Lung (tissue), 12 donors: ENCODE data around the gene SPATA31C1. TPM values are rescaled to one million over a fixed set of nuclear protein-coding genes. Genes with fewer than 3 reads are reported as not detected.

Experiments
- ATAC-seq: fragments of 200-7000 bp; cut with Tn5 transposase; one replicate; pipeline ENCODE4 v1.9.1; 2020; ENCODE audit warnings: moderate number of reproducible peaks; ENCODE audit not compliant: insufficient read depth, low FRiP score
- DNase-seq, 3 donors: peaks; one replicate each; pipeline ENCODE4 v3.0.0-alpha.2; 2013 to 2017
- H3K27ac ChIP-seq, 2 donors: one replicate each; pipeline ENCODE4 v1.5.1; 2013; ENCODE audit warnings: mild to moderate bottlenecking in 2 of 2, moderate library complexity in 2 of 2, control low read depth in 1 of 2, inconsistent platforms in 1 of 2, low read depth in 1 of 2, low read length in 1 of 2
- H3K27me3 ChIP-seq, 3 donors: one replicate each; pipeline ENCODE4 v1.5.1; 2013; ENCODE audit warnings: low read length in 2 of 3; ENCODE audit not compliant: control insufficient read depth in 3 of 3, insufficient read depth in 3 of 3
- H3K36me3 ChIP-seq, 4 donors: one replicate each; pipeline ENCODE4 v1.5.1; 2013; ENCODE audit warnings: low read length in 4 of 4, mild to moderate bottlenecking in 1 of 4, moderate library complexity in 1 of 4; ENCODE audit not compliant: control insufficient read depth in 4 of 4, insufficient read depth in 4 of 4
- H3K4me1 ChIP-seq, 5 donors: one replicate each; pipeline ENCODE4 v1.5.1; 2013; ENCODE audit warnings: low read length in 5 of 5, mild to moderate bottlenecking in 2 of 5, moderate library complexity in 1 of 5; ENCODE audit not compliant: control insufficient read depth in 5 of 5, insufficient read depth in 5 of 5
- H3K4me3 ChIP-seq: one replicate; pipeline ENCODE4 v1.5.1; 2013; ENCODE audit warnings: mild to moderate bottlenecking, control low read depth, moderate library complexity
- H3K9ac ChIP-seq, 2 donors: one replicate each; pipeline ENCODE4 v1.5.1; 2013; ENCODE audit warnings: low read length in 2 of 2, control low read depth in 1 of 2; ENCODE audit not compliant: insufficient read depth in 1 of 2
- H3K9me3 ChIP-seq, 4 donors: one replicate each; pipeline ENCODE4 v1.5.1; 2013; ENCODE audit warnings: low read length in 3 of 4, mild to moderate bottlenecking in 1 of 4, moderate library complexity in 1 of 4; ENCODE audit not compliant: control insufficient read depth in 4 of 4, insufficient read depth in 3 of 4
- WGBS, 2 donors: extraction: QIAGEN DNeasy Blood & Tissue Kit; methylation state at CpG; one replicate each; pipeline ENCODE4 v1.1.7; 2013; 5-methylcytosine and 5-hydroxymethylcytosine counted together
- polyA plus RNA-seq, 2 donors: library from polyadenylated mRNA; stranded (reverse); fragments of 200-250 nt; gene quantifications; one replicate each; pipeline ENCODE4 v1.2.1, GENCODE V29; 2013
- total RNA-seq, 2 donors: library from RNA; depleted of rRNA in 1 of 2; stranded (reverse); fragments of >200 nt in 1 of 2; gene quantifications; one replicate each; pipeline ENCODE4 v1.2.1, GENCODE V29; 2014 to 2021
- TF ChIP-seq, protein P1 (sequence below): IDR thresholded peaks from 2 replicates; pipeline ENCODE4 v1.5.1; 2012; ENCODE audit warnings: mild to moderate bottlenecking; ENCODE audit errors: control extremely low read depth, extremely low read depth
- donor health status: control.
- donor health status: control.
- donor health status: Bipolar disorder and iron deficiency.
- donor health status: healthy.
- donor health status: DM: yes; HTN: yes; CAD: no.

Gene SPATA31C1
- total and polyA plus RNA-seq, 4 donors, result not detected

DNA sequence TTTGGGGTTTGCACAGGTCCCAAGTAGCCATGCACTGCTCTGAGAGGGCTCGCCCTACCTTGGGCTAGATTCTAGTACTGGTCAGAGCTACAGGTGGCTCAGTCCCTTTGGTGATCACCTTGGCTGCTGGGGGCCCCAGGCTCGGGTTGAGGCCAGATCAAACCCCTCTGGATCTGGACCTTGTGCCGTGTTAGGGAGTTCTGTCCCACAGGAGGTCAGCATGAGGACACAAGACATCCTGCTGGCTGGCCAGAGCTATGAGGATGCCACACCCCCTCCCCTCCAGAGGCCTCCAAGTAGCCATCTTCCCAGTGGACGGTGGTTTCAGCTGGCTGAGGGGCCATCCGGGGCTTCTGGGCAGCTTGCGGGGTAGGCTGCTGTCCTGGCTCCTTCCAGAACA is 46.0 kb downstream of the SPATA31C1 start:
- DNase-seq, result no peak
- Histone ChIP-seq H3K9me3 (peaks cover 0 to 3% (median 0%) of the 10 kb centered on the region in 4 donors), H3K4me3 (no peak overlapping the region), H3K4me1 (no peaks in the 10 kb centered on the region), H3K36me3 (peaks cover 0 to 12% (median 8%) of the 10 kb centered on the region in 4 donors), H3K27ac (no peak overlapping the region), H3K9ac (no peak overlapping the region), H3K27me3 (no peaks in the 10 kb centered on the region)
- WGBS, 2 donors, result 90 to 93% methylated on average over 6 of the region's 6 CpGs
- TF ChIP-seq, protein P1, sequence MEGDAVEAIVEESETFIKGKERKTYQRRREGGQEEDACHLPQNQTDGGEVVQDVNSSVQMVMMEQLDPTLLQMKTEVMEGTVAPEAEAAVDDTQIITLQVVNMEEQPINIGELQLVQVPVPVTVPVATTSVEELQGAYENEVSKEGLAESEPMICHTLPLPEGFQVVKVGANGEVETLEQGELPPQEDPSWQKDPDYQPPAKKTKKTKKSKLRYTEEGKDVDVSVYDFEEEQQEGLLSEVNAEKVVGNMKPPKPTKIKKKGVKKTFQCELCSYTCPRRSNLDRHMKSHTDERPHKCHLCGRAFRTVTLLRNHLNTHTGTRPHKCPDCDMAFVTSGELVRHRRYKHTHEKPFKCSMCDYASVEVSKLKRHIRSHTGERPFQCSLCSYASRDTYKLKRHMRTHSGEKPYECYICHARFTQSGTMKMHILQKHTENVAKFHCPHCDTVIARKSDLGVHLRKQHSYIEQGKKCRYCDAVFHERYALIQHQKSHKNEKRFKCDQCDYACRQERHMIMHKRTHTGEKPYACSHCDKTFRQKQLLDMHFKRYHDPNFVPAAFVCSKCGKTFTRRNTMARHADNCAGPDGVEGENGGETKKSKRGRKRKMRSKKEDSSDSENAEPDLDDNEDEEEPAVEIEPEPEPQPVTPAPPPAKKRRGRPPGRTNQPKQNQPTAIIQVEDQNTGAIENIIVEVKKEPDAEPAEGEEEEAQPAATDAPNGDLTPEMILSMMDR, result no peak
- ATAC-seq, result no peak

DNA sequence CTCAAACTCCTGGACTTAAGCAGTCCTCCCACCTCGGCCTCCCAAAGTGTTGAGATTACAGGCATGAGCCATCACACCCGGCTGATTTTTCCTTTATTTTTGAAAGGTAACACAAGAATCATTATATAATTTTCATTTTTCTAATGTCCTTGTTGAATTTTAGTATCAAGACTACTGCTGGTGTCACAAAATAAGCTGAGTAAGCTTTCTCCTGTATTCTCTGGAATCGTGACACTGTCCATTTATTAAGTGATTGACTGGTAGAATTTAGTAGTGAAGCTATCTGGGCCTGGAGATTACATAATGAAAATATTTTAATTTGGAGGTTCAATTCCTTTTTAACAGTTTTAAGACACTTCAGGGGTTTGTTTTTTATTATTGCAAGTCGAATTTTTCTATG is 47.1 kb downstream of the SPATA31C1 start:
- TF ChIP-seq, protein P1, result no peak
- DNase-seq, result no peak
- Histone ChIP-seq H3K27me3 (no peaks in the 10 kb centered on the region), H3K36me3 (peaks cover 0 to 18% (median 13%) of the 10 kb centered on the region in 4 donors), H3K9me3 (no peaks in the 10 kb centered on the region), H3K4me1 (no peaks in the 10 kb centered on the region), H3K9ac (no peak overlapping the region), H3K27ac (no peak overlapping the region), H3K4me3 (no peak overlapping the region)
- WGBS, 2 donors, result 67 to 78% methylated on average over 4 of the region's 4 CpGs
- no peak for ATAC-seq

DNA sequence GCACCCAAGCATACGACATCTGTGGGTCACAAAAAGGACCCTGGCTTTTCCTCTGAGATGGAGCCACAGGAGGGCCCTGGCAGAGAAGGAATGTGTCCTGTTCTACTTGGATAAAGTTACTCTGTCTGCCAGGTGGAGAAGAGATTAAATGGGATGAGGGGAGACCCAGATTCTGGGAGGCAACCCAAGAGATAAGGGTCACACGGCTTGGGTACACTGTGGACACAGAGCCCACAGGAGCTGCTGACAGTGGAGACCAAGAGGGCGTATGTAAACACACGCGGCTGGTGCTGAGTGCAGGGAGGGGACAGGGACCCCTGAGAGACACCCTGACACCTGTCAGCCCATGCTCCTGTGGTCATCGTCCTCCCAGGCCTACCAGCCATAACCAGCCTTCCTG is 50.4 kb downstream of the SPATA31C1 start:
- peaks cover 0 to 5% (median 0%) of the 10 kb centered on the region in 5 donors for H3K4me1 ChIP-seq
- no peak overlapping the region for H3K4me3 ChIP-seq
- ATAC-seq (no peak), DNase-seq (no peak)
- no peaks in the 10 kb centered on the region for H3K9me3 ChIP-seq
- peaks cover 0 to 22% (median 16%) of the 10 kb centered on the region in 4 donors for H3K36me3 ChIP-seq
- 85 to 92% methylated on average over 6 of the region's 6 CpGs for WGBS, 2 donors
- no peak overlapping the region for H3K27ac ChIP-seq
- no peak overlapping the region for H3K9ac ChIP-seq
- TF ChIP-seq, protein P1, result no peak
- no peaks in the 10 kb centered on the region for H3K27me3 ChIP-seq

DNA sequence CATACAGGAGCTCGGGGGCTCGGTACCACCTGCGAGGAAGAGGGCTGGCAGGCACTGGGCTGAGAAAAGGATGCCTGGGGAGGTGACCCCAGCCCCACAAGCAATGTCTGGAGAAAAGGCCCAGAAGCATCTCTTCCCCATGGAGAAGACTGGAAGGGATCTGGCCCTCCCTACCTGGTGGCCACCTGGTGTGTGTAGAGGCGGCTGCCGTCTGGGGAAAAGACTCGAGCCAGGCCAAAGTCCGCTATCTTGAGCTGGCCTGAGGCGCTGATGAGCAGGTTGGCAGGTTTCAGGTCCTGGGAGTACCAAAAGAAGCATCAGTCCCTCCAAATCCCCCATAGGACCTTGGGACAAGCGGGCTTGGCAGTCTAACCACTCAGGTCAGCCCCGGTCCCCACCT is 52.8 kb downstream of the SPATA31C1 start:
- TF ChIP-seq, protein P1, result no peak
- H3K9me3 ChIP-seq, result no peaks in the 10 kb centered on the region
- peaks cover 0 to 13% (median 5%) of the 10 kb centered on the region in 5 donors for H3K4me1 ChIP-seq
- ATAC-seq (no peak), DNase-seq (no peak)
- H3K9ac ChIP-seq, result no peak overlapping the region
- no peak overlapping the region for H3K27ac ChIP-seq
- no peaks in the 10 kb centered on the region for H3K27me3 ChIP-seq
- peaks cover 0 to 22% (median 16%) of the 10 kb centered on the region in 4 donors for H3K36me3 ChIP-seq
- 97 to 99% methylated on average over 10 of the region's 10 CpGs for WGBS, 2 donors
- H3K4me3 ChIP-seq, result no peak overlapping the region
